A673 (cell line): ENCODE data around the gene MYLK4.

ENCODE experiments used
- EZH2 ChIP-seq: fragments of 200-600 bp; sonication (generic); IDR thresholded peaks from 2 replicates; pipeline ENCODE4 v1.6.1; 2017; ENCODE audit warnings: borderline replicate concordance, low read depth, mild to moderate bottlenecking, mixed read lengths, antibody characterized with exemption, low read length; ENCODE audit not compliant: poor library complexity, severe bottlenecking
- TF ChIP-seq, protein P1 (sequence below): fragments of 300-800, 200-600 bp; sonication (generic); conservative IDR thresholded peaks from 2 replicates; pipeline ENCODE4 v1.5.1; 2017; ENCODE audit warnings: low read depth, mild to moderate bottlenecking, antibody characterized with exemption, low read length, moderate library complexity, mixed read lengths

DNA sequence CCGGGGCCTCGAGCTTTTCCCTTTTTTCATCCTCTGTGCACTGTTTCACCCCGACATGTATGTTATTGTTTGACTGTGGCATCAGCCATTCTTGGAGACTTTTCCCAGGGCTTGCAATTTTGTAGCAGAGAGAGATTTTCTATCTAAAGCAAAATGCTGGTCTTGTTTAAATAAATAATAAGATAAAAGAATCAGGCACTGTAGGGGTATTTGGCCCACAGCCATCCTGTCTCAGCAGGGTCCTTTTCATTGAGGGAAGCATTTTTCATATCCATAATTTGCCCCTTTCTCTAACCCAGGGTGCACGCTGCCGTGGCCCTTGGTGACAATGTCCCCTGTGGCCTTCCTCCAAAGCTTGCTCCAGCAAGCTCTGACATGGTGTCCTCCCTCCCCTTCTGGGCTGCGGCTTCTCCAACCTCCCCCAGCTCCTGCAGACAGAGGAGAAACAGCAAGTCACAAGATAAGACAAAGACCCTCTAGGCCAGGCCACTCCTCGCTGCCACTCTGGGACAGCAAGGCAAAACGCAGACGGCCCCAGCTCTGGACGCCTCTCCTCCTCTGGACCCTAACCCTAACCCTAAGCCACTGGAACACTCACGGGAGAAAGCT lies 117.6 kb downstream of the MYLK4 start:
- TF ChIP-seq, protein P1, sequence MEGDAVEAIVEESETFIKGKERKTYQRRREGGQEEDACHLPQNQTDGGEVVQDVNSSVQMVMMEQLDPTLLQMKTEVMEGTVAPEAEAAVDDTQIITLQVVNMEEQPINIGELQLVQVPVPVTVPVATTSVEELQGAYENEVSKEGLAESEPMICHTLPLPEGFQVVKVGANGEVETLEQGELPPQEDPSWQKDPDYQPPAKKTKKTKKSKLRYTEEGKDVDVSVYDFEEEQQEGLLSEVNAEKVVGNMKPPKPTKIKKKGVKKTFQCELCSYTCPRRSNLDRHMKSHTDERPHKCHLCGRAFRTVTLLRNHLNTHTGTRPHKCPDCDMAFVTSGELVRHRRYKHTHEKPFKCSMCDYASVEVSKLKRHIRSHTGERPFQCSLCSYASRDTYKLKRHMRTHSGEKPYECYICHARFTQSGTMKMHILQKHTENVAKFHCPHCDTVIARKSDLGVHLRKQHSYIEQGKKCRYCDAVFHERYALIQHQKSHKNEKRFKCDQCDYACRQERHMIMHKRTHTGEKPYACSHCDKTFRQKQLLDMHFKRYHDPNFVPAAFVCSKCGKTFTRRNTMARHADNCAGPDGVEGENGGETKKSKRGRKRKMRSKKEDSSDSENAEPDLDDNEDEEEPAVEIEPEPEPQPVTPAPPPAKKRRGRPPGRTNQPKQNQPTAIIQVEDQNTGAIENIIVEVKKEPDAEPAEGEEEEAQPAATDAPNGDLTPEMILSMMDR: no peak
- TF ChIP-seq EZH2: no peak
